Activated naive CD4-positive, alpha-beta T cell treated with anti-CD3 and anti-CD28 coated beads, Interleukin-2, amount 50 U/mL, for 24 hours (primary cell): ENCODE results near the gene RAP1GAP2.

ENCODE experiments used
- H3K27ac Mint-ChIP-seq: one replicate; pipeline ENCODE4 v1.8.0; 2021; ENCODE audit warnings: mild to moderate bottlenecking, mixed read lengths
- H3K27me3 Mint-ChIP-seq: one replicate; pipeline ENCODE4 v1.8.0; 2021; ENCODE audit warnings: mixed read lengths
- H3K36me3 Mint-ChIP-seq: one replicate; pipeline ENCODE4 v1.8.0; 2021; ENCODE audit warnings: mixed read lengths
- H3K4me1 Mint-ChIP-seq: one replicate; pipeline ENCODE4 v1.8.0; 2021; ENCODE audit warnings: mixed read lengths
- H3K4me3 Mint-ChIP-seq: one replicate; pipeline ENCODE4 v1.8.0; 2021; ENCODE audit warnings: mild to moderate bottlenecking, mixed read lengths
- H3K9me3 Mint-ChIP-seq: one replicate; pipeline ENCODE4 v1.8.0; 2021; ENCODE audit warnings: mixed read lengths

Gene RAP1GAP2

GRCh38 chr17:2821868-2822267, 25.6 kb downstream of the RAP1GAP2 start:
- no peak overlapping the region for H3K27ac Mint-ChIP-seq
- no peaks in the 10 kb centered on the region for H3K27me3 Mint-ChIP-seq
- peaks cover 22% of the 10 kb centered on the region for H3K4me1 Mint-ChIP-seq
- no peak overlapping the region for H3K4me3 Mint-ChIP-seq
- H3K9me3 Mint-ChIP-seq, result no peaks in the 10 kb centered on the region
- H3K36me3 Mint-ChIP-seq, result peaks cover 8% of the 10 kb centered on the region

DNA sequence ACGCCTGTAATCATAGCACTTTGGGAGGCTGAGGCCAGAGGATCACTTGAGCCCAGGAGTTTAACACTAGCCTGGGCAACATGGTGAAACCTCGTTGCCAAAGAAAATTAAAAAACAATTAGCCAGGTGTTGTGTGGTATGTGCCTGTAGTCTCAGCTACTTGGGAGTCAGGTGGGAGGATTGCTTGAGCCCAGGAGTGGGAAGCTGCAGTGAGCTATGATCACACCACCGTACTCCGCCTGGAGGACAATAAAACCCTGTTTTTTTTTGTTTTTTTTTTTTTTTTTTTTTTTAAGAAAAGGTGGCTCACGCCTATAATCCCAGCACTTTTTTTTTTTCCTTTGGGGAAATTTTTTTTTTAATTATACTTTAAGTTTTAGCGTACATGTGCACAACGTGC, 26.1 kb downstream of the RAP1GAP2 start:
- Mint-ChIP-seq H3K4me3 (no peak overlapping the region), H3K4me1 (peaks cover 26% of the 10 kb centered on the region), H3K9me3 (no peaks in the 10 kb centered on the region), H3K27ac (no peak overlapping the region), H3K27me3 (no peaks in the 10 kb centered on the region), H3K36me3 (peaks cover 10% of the 10 kb centered on the region)

GRCh38 chr17:2825253-2825970, 29.2 kb downstream of the RAP1GAP2 start:
- Mint-ChIP-seq H3K27me3 (no peaks in the 10 kb centered on the region), H3K4me1 (peaks cover 32% of the 10 kb centered on the region), H3K4me3 (no peak overlapping the region), H3K9me3 (no peaks in the 10 kb centered on the region), H3K27ac (no peak overlapping the region), H3K36me3 (peaks cover 11% of the 10 kb centered on the region)

DNA sequence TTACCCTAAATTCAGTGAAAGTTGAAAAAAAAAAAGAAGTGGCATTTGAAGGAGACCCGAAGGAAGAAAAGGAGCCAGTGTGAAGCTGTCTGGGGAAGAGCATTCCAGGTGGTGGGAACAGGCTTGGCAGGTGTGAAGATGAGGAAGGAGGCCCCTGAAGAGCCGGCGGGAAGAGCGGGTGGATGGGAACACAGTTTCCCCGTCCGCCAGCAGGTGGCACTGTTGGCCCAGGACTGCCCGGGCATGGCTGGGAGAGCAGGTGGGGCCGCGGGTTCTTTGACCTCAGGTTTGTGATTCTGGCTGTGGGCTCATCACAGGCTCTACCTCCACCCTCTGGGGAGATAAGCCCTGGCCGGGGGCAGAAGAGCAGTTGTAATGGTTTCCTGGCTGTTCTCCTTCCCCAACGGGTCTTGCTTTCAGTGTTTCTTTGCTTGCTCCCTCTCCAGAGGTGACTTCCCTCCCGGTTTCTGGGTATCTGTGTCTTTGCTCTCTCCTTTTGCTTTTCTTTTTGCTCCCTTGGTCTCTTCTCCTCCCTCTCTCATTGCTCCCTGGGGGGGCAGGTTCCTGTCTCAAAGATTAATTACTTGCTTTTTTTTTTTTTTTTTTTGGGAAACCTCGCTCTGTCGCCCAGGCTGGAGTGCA, 32.3 kb downstream of the RAP1GAP2 start:
- Mint-ChIP-seq H3K36me3 (peaks cover 9% of the 10 kb centered on the region), H3K4me1 (peaks cover 28% of the 10 kb centered on the region), H3K27ac (no peak overlapping the region), H3K9me3 (no peaks in the 10 kb centered on the region), H3K4me3 (no peak overlapping the region), H3K27me3 (no peaks in the 10 kb centered on the region)

DNA sequence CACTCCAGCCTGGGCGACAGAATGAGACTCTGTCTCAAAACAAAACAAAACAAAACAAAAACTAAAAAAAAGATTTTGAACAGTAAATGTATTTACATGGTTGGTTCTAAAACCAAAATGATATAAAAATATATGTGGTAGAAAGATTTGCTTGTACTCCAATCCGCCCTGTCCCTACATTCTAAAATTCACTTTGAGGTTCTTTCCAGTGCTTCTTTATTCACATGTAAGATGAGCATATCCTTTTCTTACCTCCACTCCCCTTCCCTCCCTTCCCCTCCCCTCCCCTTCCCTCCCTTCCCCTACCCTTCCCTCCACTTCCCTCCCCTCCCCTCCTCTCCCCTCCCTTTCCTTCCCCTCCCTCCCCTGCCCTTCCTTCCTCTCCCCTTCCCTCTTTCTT, 34.4 kb downstream of the RAP1GAP2 start:
- no peak overlapping the region for H3K4me3 Mint-ChIP-seq
- H3K27ac Mint-ChIP-seq, result no peak overlapping the region
- H3K27me3 Mint-ChIP-seq, result no peaks in the 10 kb centered on the region
- peaks cover 5% of the 10 kb centered on the region for H3K36me3 Mint-ChIP-seq
- no peaks in the 10 kb centered on the region for H3K9me3 Mint-ChIP-seq
- peaks cover 19% of the 10 kb centered on the region for H3K4me1 Mint-ChIP-seq

DNA sequence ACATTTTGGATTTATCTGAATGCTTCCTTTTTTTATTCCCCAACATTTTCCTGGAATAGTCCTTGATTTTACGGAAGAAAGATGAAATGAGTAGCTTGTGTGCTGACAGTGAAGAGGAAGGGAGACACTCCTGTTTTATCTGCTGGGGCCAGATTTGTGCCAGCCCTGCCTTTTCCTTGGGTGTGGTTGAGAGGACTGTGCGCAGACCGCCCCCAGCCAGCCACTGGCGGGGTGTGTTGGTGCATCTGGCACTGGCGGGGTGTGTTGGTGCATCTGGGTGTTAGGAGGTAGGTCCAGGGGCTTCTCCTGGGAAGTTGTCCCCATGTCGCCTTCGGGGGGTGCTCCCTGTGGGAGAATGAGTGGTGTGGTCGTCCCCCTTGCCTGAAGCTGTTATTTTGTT, 39.5 kb downstream of the RAP1GAP2 start:
- Mint-ChIP-seq H3K27me3 (no peaks in the 10 kb centered on the region), H3K36me3 (peaks cover 3% of the 10 kb centered on the region), H3K4me1 (no peaks in the 10 kb centered on the region), H3K4me3 (no peak overlapping the region), H3K9me3 (no peaks in the 10 kb centered on the region), H3K27ac (no peak overlapping the region)

DNA sequence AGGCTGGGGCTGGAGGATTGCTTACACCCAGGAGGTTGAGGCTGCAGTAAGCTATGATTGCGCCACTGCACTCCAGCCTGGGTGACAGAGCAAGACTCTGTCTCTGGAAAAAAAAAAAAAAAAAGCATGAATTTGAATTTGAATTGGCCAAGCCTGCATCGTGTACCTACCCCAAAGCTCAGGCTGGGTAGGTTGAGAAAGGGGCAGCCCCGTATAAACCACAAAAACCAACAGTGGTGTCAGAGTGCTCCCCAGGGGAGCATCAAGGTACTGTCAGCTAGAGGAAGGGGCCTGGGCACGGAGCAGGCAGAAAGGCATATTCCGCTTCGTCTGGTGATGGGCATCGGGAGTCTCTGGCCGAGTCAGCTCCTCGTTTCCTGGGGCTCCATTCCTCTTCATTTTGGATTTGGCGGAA, 40.9 kb downstream of the RAP1GAP2 start:
- Mint-ChIP-seq H3K4me3 (no peak overlapping the region), H3K27ac (no peak overlapping the region), H3K36me3 (peaks cover 3% of the 10 kb centered on the region), H3K9me3 (no peaks in the 10 kb centered on the region), H3K4me1 (no peaks in the 10 kb centered on the region), H3K27me3 (no peaks in the 10 kb centered on the region)

DNA sequence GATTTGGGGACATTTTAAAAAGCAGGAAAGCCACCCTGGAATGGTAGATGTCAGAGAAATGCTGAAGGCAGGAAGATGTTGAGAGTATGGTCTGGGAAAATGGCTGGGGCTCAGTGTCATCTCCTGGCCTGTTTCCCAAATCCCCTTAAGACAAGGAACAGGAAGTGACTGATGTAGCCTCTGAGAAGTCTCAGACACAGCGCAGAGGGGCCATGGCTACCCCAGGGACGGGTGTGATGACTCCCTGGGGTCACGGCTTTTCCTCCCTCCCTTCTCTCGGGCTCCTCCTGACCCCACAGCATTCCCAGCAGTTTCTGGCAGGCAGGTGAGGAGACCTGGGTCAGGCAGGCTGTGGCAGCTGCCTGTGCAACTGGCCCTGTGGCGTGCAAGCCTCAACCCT, 45.4 kb downstream of the RAP1GAP2 start:
- H3K27me3 Mint-ChIP-seq, result no peaks in the 10 kb centered on the region
- H3K4me1 Mint-ChIP-seq, result no peaks in the 10 kb centered on the region
- H3K36me3 Mint-ChIP-seq, result no peaks in the 10 kb centered on the region
- H3K4me3 Mint-ChIP-seq, result no peak overlapping the region
- no peaks in the 10 kb centered on the region for H3K9me3 Mint-ChIP-seq
- no peak overlapping the region for H3K27ac Mint-ChIP-seq

DNA sequence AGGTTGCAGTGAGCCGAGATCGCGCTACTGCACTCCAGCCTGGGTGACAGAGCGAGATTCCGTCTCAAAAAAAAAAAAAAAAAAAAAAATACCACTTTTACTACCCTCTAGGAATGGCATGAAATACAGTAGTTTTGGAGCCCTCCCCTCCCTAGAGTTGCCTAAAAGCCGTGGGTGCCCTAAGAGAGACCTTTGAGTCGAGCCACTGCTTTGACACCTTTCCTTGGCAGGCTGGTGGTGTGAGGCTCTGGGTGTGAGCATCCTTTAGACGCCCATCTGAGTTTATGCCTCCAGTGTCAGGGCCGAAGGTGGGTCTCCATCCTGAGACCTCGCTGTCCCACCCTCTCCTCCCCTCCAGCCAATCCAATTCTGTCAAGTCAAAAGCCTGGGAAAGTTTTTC, 46.2 kb downstream of the RAP1GAP2 start:
- no peaks in the 10 kb centered on the region for H3K27me3 Mint-ChIP-seq
- H3K4me3 Mint-ChIP-seq, result no peak overlapping the region
- peaks cover under 1% of the 10 kb centered on the region for H3K4me1 Mint-ChIP-seq
- no peaks in the 10 kb centered on the region for H3K36me3 Mint-ChIP-seq
- no peak overlapping the region for H3K27ac Mint-ChIP-seq
- no peaks in the 10 kb centered on the region for H3K9me3 Mint-ChIP-seq

DNA sequence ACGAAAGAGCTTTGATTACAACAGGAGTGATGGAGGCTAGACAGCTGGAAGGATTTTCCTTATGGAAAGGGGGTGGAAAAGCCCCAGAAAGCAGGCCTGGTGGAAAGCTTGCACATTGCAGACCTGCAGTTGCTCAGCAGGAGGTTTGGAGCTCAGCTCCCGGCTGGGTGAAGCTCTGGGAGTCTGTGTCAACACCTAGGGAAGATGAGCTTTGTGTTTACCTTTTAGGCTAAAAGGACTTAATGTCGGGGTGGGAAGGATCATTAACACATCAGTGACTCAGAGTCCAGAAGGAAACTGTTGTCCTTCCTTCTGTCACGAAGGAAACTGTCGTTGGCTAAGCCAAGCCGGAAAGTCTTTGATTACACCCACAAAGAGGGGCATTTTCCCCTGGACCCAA, 48.2 kb downstream of the RAP1GAP2 start:
- Mint-ChIP-seq H3K27ac (no peak overlapping the region), H3K27me3 (peaks cover 2% of the 10 kb centered on the region), H3K9me3 (no peaks in the 10 kb centered on the region), H3K36me3 (peaks cover 2% of the 10 kb centered on the region), H3K4me3 (no peak overlapping the region), H3K4me1 (peaks cover 14% of the 10 kb centered on the region)

DNA sequence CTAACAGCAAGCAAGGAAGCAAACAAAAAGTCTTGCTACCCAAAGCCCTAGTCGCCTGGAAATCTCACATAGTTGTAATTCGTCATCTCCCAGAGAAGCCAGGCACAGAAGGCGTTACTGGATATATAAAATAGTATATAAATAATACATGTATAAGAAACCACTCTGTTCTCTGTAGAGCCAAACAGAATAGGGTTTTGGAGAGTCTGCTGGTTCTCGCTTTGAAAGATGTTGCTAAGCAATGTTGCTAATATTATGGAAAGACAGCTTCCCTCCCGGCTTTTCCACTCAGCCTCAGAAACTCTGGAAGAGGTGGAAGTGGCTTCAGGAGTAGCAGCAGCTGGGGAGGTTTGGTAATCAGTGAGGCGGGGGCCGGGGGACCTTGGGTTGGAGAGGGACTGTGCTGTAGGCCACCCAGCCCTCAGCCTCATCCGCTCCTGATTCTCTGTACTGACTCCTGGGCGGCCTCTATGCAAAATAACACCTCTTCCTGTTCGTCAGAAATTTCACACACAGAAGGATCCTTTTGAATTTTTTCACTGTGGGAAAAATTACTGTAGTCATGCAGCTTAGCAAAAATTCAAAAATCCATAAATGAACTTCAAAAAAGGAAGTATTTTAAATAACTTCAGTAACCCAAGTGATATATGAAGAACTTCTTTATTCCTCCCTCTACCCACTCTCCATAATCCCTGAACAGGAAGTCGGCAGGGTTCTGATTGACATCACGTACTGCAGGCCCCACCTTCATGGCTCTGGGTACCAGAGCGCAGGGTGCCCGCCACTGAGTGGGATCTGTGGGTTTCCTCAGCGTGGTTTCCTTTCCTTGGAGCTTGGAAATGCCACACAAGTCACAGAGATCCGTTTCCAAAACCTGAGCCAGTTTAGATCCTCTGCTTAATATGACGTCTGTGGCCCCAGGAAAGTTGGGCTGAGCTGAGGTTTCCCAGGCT, 51.4 kb downstream of the RAP1GAP2 start:
- Mint-ChIP-seq H3K27me3 (peaks cover 3% of the 10 kb centered on the region), H3K36me3 (peaks cover 2% of the 10 kb centered on the region), H3K27ac (no peak overlapping the region), H3K9me3 (no peaks in the 10 kb centered on the region), H3K4me1 (peaks cover 14% of the 10 kb centered on the region), H3K4me3 (peak overlapping the region; percentile 7)

GRCh38 chr17:2849327-2849670, 53.1 kb downstream of the RAP1GAP2 start:
- peaks cover 2% of the 10 kb centered on the region for H3K36me3 Mint-ChIP-seq
- no peaks in the 10 kb centered on the region for H3K9me3 Mint-ChIP-seq
- H3K4me1 Mint-ChIP-seq, result peaks cover 14% of the 10 kb centered on the region
- H3K4me3 Mint-ChIP-seq, result no peak overlapping the region
- no peak overlapping the region for H3K27ac Mint-ChIP-seq
- H3K27me3 Mint-ChIP-seq, result peaks cover 4% of the 10 kb centered on the region

DNA sequence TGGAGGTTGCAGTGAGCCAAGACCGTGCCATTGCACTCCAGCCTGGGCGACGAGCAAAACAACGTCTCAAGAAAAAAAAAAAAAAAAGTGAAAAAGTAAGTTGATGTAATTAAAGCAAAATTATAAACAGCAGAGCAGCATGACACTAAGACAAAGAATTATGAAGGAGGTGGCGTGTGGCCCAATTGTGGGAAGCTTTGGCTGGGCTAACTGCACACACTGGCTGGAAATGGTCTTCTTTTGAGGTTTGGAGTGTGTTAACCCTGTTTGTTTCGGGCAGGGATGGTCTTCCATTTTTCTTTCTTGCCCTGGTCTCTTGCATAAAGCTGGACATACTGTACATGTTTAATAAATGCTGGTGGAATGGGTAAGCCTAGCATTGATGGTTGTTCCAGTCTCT, 54.8 kb downstream of the RAP1GAP2 start:
- Mint-ChIP-seq H3K27ac (no peak overlapping the region), H3K36me3 (peaks cover 2% of the 10 kb centered on the region), H3K9me3 (no peaks in the 10 kb centered on the region), H3K4me1 (peaks cover 25% of the 10 kb centered on the region), H3K27me3 (peaks cover 13% of the 10 kb centered on the region), H3K4me3 (no peak overlapping the region)

DNA sequence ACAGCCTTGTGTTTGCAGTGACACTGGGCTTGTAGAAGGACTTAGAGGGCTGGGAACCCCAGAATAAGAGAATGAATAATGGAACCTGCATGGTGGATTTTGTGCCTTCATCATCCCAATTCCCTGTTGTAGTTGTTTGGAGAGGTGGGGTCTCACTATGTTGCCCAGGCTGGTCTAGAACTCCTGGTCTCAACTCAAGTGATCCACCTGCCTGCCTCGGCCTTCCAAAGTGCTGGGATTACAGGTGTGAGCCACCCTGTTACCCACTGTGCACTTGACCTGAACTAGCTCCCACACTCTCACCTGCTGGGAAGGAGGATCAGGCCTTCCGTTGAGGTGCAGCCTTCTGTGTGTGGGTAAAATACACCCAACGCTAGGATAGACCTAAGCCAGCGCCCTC, 55.4 kb downstream of the RAP1GAP2 start:
- Mint-ChIP-seq H3K4me1 (peaks cover 25% of the 10 kb centered on the region), H3K27ac (no peak overlapping the region), H3K27me3 (peaks cover 14% of the 10 kb centered on the region), H3K36me3 (peaks cover 2% of the 10 kb centered on the region), H3K4me3 (no peak overlapping the region), H3K9me3 (no peaks in the 10 kb centered on the region)

GRCh38 chr17:2852221-2852620, 56.0 kb downstream of the RAP1GAP2 start:
- Mint-ChIP-seq H3K4me1 (peaks cover 25% of the 10 kb centered on the region), H3K27me3 (peaks cover 14% of the 10 kb centered on the region)

More at GRCh38 chr17:2852221-2852620, 56.0 kb downstream of the RAP1GAP2 start:
- peaks cover 2% of the 10 kb centered on the region for H3K36me3 Mint-ChIP-seq
- H3K27ac Mint-ChIP-seq, result no peak overlapping the region
- no peaks in the 10 kb centered on the region for H3K9me3 Mint-ChIP-seq
- H3K4me3 Mint-ChIP-seq, result peak overlapping the region; percentile 61
